ENCODE measurements around the gene RIOK3. TPM values are rescaled to one million over a fixed set of nuclear protein-coding genes. Genes with fewer than 3 reads are reported as not detected.
A peak's percentile ranks its signal among the peaks of the same experiment; 100 is the strongest.

Gene RIOK3
- total and polyA plus RNA-seq, 4 experiments from 2014 or later, result 36.6 to 84.4 (median 56.1) TPM

GRCh38 chr18:23437357-23438045 lies 15.6 kb upstream of the RIOK3 start:
- ChIA-PET CTCF (ENCODE audit: partially characterized antibody) (interaction anchor here (1.0 kb wide), 1 partner anchor 16 kb away, joined by 5 read pairs; the partner anchor contains the start of gene RIOK3), POLR2A (ENCODE audit: partially characterized antibody) (interaction anchor here (0.5 to 1.9 kb wide), 2 partner anchors 16 to 414 kb away, joined by 3 to 15 read pairs; partner anchors contain the start of gene RIOK3)
- Histone ChIP-seq H3K4me3 (ENCODE audit: low read length in 2 of 2) (peak overlapping the region; percentile 3 to 89), H3K4me1 (ENCODE audit: insufficient read depth, low read length) (peaks cover 16% of the 10 kb centered on the region), H3K9me3 (ENCODE audit: control insufficient read depth in 1 of 2, low read length in 2 of 2) (no peaks in the 10 kb centered on the region), H3K36me3 (ENCODE audit: insufficient read depth, low read length) (no peaks in the 10 kb centered on the region), H3K27me3 (ENCODE audit: insufficient read depth, low read length) (no peaks in the 10 kb centered on the region), H3K27ac (ENCODE audit: low read depth, low read length) (peak overlapping the region; percentile 46)
- intact Hi-C loops (cut with micrococcal nuclease), result loop anchor here (1.0 to 5.0 kb wide), 3 partner anchors 16 to 150 kb away; partner anchors contain the start of genes NPC1, RIOK3 and RMC1
- Mint-ChIP-seq H3K27ac (peak overlapping the region in 6 of 7 donors; percentile 27 to 78 (median 69)), H3K9me3 (no peaks in the 10 kb centered on the region), H3K4me3 (peak overlapping the region; percentile 89 to 90 (median 90)), H3K27me3 (peaks cover 2 to 3% of the 10 kb centered on the region in 2 donors), H3K4me1 (peaks cover 7 to 16% (median 11%) of the 10 kb centered on the region in 4 donors), H3K36me3 (no peaks in the 10 kb centered on the region)
- DNase-seq, result peak; percentile 61 to 77 (median 67)

DNA sequence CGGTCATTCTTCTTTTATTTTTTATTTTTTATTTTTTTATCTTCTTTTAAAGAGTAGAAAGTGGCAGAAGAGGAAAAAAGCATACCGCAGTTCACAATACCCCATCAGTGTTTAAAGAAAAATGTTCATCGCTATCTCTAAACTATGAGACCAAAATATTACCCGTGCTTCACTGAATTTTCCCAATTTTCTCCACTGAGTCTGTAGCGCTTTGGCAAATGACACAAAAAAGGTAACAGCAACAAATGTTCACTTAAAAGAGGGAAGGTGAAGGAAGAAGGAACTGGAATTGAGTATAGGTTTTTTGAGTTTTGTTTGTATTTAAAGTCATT lies 15.1 kb upstream of the RIOK3 start:
- DNase-seq, result no peak
- no peaks in the 10 kb centered on the region for H3K36me3 Mint-ChIP-seq
- H3K9me3 Mint-ChIP-seq, result no peaks in the 10 kb centered on the region
- peak overlapping the region; percentile 89 to 90 (median 90) for H3K4me3 Mint-ChIP-seq
- peak overlapping the region in 3 of 7 donors; percentile 27 to 84 (median 56) for H3K27ac Mint-ChIP-seq
- no peaks in the 10 kb centered on the region for H3K36me3 ChIP-seq (ENCODE audit: insufficient read depth, low read length)
- peak overlapping the region in 1 of 2 donors; percentile 89 for H3K4me3 ChIP-seq (ENCODE audit: low read length in 2 of 2)
- intact Hi-C loops (cut with micrococcal nuclease), result loop anchor here (1.0 to 5.0 kb wide), 2 partner anchors 65 to 149 kb away; partner anchors contain the start of genes NPC1 and RMC1
- H3K4me1 Mint-ChIP-seq, result peaks cover 7 to 16% (median 11%) of the 10 kb centered on the region in 4 donors
- CTCF ChIA-PET (ENCODE audit: partially characterized antibody), result interaction anchor here (1.0 kb wide), 1 partner anchor 16 kb away, joined by 5 read pairs; the partner anchor contains the start of gene RIOK3
- peaks cover 2 to 3% of the 10 kb centered on the region in 2 donors for H3K27me3 Mint-ChIP-seq
- H3K4me1 ChIP-seq (ENCODE audit: insufficient read depth, low read length), result peaks cover 16% of the 10 kb centered on the region
- H3K27ac ChIP-seq (ENCODE audit: low read depth, low read length), result no peak overlapping the region
- no peaks in the 10 kb centered on the region for H3K9me3 ChIP-seq (ENCODE audit: control insufficient read depth in 1 of 2, low read length in 2 of 2)
- POLR2A ChIA-PET (ENCODE audit: partially characterized antibody), result interaction anchor here (1.9 kb wide), 1 partner anchor 15 kb away, joined by 15 read pairs; the partner anchor contains the start of gene RIOK3
- no peaks in the 10 kb centered on the region for H3K27me3 ChIP-seq (ENCODE audit: insufficient read depth, low read length)

- Histone ChIP-seq H3K27me3 (ENCODE audit: insufficient read depth, low read length) (no peaks in the 10 kb centered on the region), H3K4me1 (ENCODE audit: insufficient read depth, low read length) (peaks cover 16% of the 10 kb centered on the region), H3K4me3 (ENCODE audit: low read length in 2 of 2) (peak overlapping the region in 1 of 2 donors; percentile 89), H3K27ac (ENCODE audit: low read depth, low read length) (no peak overlapping the region), H3K9me3 (ENCODE audit: control insufficient read depth in 1 of 2, low read length in 2 of 2) (no peaks in the 10 kb centered on the region), H3K36me3 (ENCODE audit: insufficient read depth, low read length) (no peaks in the 10 kb centered on the region)
- H3K4me1 Mint-ChIP-seq, result peaks cover 7 to 16% (median 11%) of the 10 kb centered on the region in 4 donors
- ChIA-PET POLR2A (ENCODE audit: partially characterized antibody) (interaction anchor here (1.9 kb wide), 1 partner anchor 15 kb away, joined by 15 read pairs; the partner anchor contains the start of gene RIOK3), CTCF (ENCODE audit: partially characterized antibody) (interaction anchor here (0.6 kb wide), 2 partner anchors 402 to 920 kb away, joined by 3 to 4 read pairs; no protein-coding TSS in a partner anchor)
- no peaks in the 10 kb centered on the region for H3K9me3 Mint-ChIP-seq
- no peaks in the 10 kb centered on the region for H3K36me3 Mint-ChIP-seq
- DNase-seq, result no peak
- H3K4me3 Mint-ChIP-seq, result peak overlapping the region; percentile 54 to 90 (median 90)
- H3K27ac Mint-ChIP-seq, result no peak overlapping the region
- peaks cover 3% of the 10 kb centered on the region in 2 donors for H3K27me3 Mint-ChIP-seq
- intact Hi-C loops (cut with micrococcal nuclease), result loop anchor here (1.0 to 5.0 kb wide), 2 partner anchors 65 to 149 kb away; partner anchors contain the start of genes NPC1 and RMC1
These were observed 14.3 kb upstream of the RIOK3 start for GRCh38 chr18:23438608-23439366.

DNA sequence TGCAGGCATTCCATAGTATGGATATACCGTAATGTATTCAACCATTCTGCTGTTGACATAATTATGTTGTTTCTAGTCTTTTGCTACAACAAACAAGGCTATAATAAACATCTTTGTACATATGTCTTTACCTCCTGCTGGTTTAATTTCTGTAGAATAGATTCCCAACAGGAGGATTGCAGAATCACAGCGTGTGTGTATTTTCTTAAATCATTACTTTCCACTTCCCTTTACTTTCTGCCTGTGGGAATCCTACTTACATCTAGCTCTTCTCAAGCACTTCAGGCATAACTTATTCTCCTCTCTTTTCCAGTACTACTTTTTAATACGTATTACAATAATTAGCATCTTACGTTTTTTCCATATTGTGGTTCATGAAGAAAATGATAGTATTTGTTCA lies 13.0 kb upstream of the RIOK3 start:
- no peak overlapping the region for H3K27ac ChIP-seq (ENCODE audit: low read depth, low read length)
- no peaks in the 10 kb centered on the region for H3K36me3 Mint-ChIP-seq
- H3K27ac Mint-ChIP-seq, result no peak overlapping the region
- POLR2A ChIA-PET (ENCODE audit: partially characterized antibody), result interaction anchor here (1.9 kb wide), 1 partner anchor 13 kb away, joined by 8 read pairs; the partner anchor contains the start of gene RIOK3
- no peak for DNase-seq
- peaks cover 7 to 16% (median 11%) of the 10 kb centered on the region in 4 donors for H3K4me1 Mint-ChIP-seq
- no peak overlapping the region for H3K4me3 ChIP-seq (ENCODE audit: low read length in 2 of 2)
- H3K27me3 Mint-ChIP-seq, result peaks cover 3 to 5% of the 10 kb centered on the region in 2 donors
- no peaks in the 10 kb centered on the region for H3K9me3 Mint-ChIP-seq
- H3K9me3 ChIP-seq (ENCODE audit: control insufficient read depth in 1 of 2, low read length in 2 of 2), result no peaks in the 10 kb centered on the region
- H3K4me1 ChIP-seq (ENCODE audit: insufficient read depth, low read length), result peaks cover 16% of the 10 kb centered on the region
- peak overlapping the region in 1 of 8 donors; percentile 2 for H3K4me3 Mint-ChIP-seq
- CTCF ChIA-PET (ENCODE audit: partially characterized antibody), result no interaction called here
- H3K27me3 ChIP-seq (ENCODE audit: insufficient read depth, low read length), result no peaks in the 10 kb centered on the region
- intact Hi-C loops (cut with micrococcal nuclease), result no loop called here
- H3K36me3 ChIP-seq (ENCODE audit: insufficient read depth, low read length), result no peaks in the 10 kb centered on the region

DNA sequence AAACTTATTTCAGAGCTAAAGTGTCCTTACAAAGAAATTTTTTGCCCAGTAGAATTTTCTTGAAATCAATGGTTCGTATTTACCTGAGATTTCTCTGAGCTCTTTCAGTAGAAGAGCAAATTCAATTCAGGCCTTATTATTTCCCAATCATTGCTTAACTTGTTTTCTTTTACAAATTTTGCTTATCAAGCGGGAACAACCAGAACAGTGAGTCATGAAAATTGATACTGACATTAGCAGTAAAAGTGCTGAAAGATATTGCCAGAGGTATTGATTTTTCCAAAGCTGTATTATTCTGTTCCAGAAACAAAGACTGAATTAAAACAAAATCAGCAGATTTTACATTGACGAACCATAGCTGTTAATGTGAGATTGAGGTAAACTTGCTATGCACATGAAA lies 10.1 kb upstream of the RIOK3 start:
- Histone ChIP-seq H3K9me3 (ENCODE audit: control insufficient read depth in 1 of 2, low read length in 2 of 2) (no peaks in the 10 kb centered on the region), H3K4me3 (ENCODE audit: low read length in 2 of 2) (no peak overlapping the region), H3K36me3 (ENCODE audit: insufficient read depth, low read length) (no peaks in the 10 kb centered on the region), H3K27ac (ENCODE audit: low read depth, low read length) (no peak overlapping the region), H3K4me1 (ENCODE audit: insufficient read depth, low read length) (peaks cover 9% of the 10 kb centered on the region), H3K27me3 (ENCODE audit: insufficient read depth, low read length) (no peaks in the 10 kb centered on the region)
- Mint-ChIP-seq H3K4me3 (no peak overlapping the region), H3K27me3 (peaks cover 3 to 5% of the 10 kb centered on the region in 2 donors), H3K36me3 (no peaks in the 10 kb centered on the region), H3K4me1 (peaks cover 5 to 15% (median 9%) of the 10 kb centered on the region in 4 donors), H3K27ac (no peak overlapping the region), H3K9me3 (peaks cover 0 to under 1% (median 0%) of the 10 kb centered on the region in 8 donors)
- intact Hi-C loops (cut with micrococcal nuclease), result no loop called here
- CTCF ChIA-PET (ENCODE audit: partially characterized antibody), result interaction anchor here (1.7 to 1.8 kb wide), 2 partner anchors 31 to 56 kb away, joined by 4 read pairs; no protein-coding TSS in a partner anchor
- DNase-seq, result no peak
- POLR2A ChIA-PET (ENCODE audit: partially characterized antibody), result interaction anchor here (0.6 to 2.0 kb wide), 2 partner anchors 10 to 38 kb away, joined by 3 to 5 read pairs; partner anchors contain the start of gene RIOK3

DNA sequence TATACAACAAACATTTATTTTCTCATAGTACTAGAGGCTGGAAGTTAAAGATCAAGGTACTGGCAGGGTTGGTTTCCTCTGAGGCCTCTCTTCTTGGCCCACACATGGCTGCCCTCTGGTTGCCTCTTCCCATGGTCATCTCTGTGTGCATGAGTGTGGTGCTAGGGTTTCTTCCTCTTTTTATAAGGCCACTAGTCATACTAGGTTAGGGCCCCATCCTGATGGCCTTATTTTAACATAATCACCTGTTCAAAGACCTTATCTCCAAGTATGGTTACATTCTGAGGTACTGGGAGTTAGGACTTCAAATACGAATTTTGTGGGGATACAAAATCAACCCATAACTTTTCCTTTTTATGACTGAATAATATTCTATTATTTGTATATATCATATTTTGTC lies 4.8 kb upstream of the RIOK3 start:
- Mint-ChIP-seq H3K36me3 (peaks cover 0 to 9% of the 10 kb centered on the region in 2 donors), H3K9me3 (peaks cover 0 to 2% (median 0%) of the 10 kb centered on the region in 8 donors), H3K4me3 (no peak overlapping the region), H3K4me1 (peaks cover 6 to 16% (median 8%) of the 10 kb centered on the region in 4 donors), H3K27me3 (peaks cover 0 to 3% of the 10 kb centered on the region in 2 donors), H3K27ac (no peak overlapping the region)
- ChIA-PET CTCF (ENCODE audit: partially characterized antibody) (interaction anchor here (1.0 kb wide), 1 partner anchor 50 kb away, joined by 3 read pairs; no protein-coding TSS in a partner anchor), POLR2A (ENCODE audit: partially characterized antibody) (no interaction called here)
- intact Hi-C loops (cut with micrococcal nuclease), result no loop called here
- Histone ChIP-seq H3K4me1 (ENCODE audit: insufficient read depth, low read length) (peaks cover 6% of the 10 kb centered on the region), H3K36me3 (ENCODE audit: insufficient read depth, low read length) (no peaks in the 10 kb centered on the region), H3K9me3 (ENCODE audit: control insufficient read depth in 1 of 2, low read length in 2 of 2) (no peaks in the 10 kb centered on the region), H3K27me3 (ENCODE audit: insufficient read depth, low read length) (no peaks in the 10 kb centered on the region), H3K27ac (ENCODE audit: low read depth, low read length) (no peak overlapping the region), H3K4me3 (ENCODE audit: low read length in 2 of 2) (no peak overlapping the region)
- no peak for DNase-seq

Data from CD4-positive, alpha-beta memory T cell (primary cell).